Stimulated activated CD4-positive, alpha-beta T cell treated with anti-CD3 and anti-CD28 coated beads, Interleukin-1b, Interleukin-23, amount 100 ng/mL, for 48 hours (primary cell): ENCODE data around the gene LRRIQ1.

Experiments
- DNase-seq: peaks from one replicate; pipeline ENCODE4 v3.0.0-alpha.2; 2020

Gene LRRIQ1

DNA sequence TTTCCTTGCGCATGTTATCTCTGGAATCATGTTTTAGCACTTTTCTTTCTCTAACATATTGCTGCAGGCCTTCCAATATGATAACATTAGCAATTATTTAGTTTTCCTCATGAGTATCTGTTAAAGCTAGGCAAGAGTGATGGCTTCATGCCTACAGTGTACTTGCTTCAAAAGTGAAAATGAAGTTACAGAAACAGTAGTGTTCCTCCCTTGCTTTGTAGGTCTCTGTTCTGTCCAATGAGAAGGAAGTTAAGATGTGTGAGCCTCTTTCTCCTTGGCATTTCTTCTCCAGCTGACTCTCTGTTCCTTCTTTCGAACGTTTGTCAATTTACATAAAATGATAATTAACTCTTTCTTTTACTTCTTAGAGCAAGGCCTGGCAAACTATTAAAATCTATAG lies 22.2 kb downstream of the LRRIQ1 start:
- no peak for DNase-seq

DNA sequence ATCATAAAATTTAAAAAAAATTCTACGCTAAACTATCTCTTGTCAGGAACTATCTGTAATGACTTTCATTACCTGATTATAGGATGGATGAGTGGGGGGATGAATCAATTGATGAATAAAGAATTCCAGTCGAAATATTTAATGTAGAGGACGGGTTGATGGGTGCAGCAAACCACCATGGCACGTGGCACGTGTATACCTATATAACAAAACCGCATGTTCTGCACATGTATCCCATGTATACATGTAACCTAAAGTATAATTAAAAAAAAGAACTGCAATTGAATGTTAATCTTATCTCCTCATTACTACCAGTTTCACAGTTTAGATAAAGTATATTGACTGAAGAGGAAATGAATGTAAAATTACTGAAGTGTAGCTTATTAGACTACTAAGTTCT lies 23.4 kb downstream of the LRRIQ1 start:
- no peak for DNase-seq

DNA sequence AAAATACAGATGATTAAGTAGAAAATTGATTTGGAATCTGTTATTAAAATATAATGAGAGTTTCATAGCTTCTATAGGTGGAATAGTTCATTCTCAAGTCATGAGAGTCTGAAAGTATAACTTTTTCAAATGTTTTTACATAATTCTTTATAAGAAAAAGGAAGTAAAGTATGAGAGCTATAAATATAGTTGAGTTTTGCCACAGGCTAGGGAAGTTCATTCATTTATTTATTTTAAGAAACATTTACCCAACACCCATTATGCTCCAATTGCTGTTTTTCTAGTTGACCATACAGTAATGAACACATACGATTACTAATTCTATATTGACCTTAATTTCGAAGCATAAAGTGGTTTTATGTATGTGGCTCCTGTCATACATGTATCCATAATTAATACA lies 24.8 kb downstream of the LRRIQ1 start:
- DNase-seq, result no peak

DNA sequence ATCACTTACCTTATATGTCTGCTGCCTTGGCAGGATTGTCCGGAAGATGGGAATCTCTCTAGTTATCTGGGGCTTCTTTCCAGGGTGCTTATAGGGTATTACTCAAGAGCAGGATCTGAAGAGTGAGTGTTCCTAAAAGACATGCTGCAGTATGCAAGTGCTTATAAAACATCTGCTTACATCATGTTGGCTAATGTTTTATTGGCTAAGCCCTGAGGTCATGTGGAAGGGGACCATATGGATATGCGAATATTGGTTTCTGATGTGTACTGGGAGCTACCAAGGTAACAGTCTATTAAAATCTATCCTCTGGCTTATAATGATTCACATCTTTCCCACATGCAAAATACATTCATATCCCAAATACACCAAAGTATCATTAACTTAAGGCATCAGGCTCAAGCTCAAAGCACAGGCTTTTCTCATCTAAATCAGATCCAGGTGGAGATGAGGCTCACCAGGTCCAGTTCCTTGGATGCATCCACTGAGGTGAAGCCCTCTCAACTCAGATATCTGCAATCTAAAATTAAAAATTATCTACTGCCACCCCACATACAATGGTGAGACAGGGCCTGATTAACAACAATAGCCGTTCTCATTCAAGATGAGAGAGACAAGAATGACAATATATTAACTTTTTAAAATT lies 29.8 kb downstream of the LRRIQ1 start:
- DNase-seq, result no peak

DNA sequence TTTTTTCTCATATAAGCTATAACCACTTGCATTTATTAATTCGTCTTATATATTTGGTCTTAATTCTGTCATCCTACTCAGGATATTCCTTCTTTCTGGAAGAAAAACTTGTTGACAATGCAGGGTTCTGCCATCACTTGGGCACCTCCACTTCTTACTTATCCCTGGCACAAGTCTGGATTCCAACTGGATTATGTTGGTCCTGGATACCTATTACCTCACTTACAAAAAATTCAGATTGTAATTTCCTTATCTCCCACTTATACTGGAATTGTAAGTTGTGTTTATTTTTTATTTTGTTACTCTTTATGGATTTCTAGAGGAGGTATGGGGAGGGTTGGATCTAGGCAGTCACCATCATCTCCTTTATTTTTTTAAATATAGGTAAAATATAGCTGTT lies 36.7 kb downstream of the LRRIQ1 start:
- DNase-seq, result no peak

DNA sequence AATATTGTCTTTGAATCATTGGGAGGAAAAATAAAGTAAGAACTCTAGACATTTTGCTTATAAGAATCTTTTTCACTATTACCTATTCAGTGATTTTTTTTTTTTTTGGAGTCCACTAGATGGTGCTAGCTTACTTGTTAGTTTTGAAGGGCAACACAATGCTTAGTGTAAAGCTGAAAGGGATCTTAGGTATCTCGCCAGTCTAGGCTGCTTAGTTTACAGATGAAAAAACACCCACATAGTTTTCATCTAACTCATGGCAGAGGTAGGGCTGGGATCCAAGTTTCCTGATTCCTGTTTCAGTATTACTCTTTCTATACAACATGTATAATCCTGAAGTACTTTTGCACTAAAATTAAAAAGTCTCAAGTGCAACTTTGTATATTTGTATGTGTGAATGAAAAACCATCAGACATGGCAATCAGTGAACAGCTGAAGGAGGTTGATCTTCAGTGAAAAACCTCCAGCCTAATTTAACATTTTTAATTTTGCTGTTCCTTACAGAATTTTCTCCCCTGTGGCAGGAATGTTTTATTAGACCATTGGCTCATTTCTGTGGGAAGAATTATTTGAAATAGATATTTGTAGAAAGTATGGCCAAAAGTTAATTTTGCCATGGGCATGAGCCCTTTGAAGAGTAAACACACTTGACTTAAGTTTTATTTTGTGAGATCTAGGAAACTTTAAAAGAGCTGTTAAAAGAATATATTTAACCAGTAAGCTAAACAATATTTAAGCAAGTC lies 40.7 kb downstream of the LRRIQ1 start:
- no peak for DNase-seq

DNA sequence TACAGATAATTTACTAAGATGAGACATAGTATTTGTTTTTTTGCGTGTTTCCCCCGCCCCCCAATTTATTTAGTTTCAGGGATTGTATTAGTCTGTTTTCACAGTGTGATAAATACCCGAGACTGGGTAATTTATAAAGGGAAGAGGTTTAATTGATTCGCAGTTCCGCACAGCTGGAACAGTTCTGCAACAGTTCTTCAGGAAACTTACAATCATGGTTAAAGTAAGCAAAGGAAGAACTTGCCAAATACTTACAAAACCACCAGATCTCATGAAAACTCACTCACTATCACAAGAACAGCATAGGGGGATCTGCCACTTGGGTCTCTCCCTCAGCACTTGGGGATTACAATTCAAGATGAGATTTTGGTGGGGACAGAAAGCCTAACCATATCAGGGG lies 48.9 kb downstream of the LRRIQ1 start:
- DNase-seq, result no peak

DNA sequence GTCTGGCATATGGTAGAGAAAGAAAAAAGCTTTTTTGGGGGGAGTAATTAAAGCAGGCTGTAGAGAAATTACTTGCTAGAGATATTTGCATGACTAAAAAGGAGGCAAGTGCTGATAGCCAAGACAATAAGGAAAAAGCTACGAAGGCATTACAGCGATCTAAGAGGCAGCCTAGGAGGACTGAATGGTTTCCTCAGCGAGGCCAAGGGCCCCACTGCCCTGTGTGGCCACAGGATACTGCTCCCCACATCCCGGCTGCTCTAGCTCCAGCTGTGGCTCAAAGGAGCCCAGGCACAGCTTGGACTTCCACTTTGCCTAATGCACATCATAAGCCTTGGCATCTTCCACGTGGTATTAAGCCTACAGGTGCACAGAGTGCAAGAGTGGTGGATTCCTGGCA lies 53.6 kb downstream of the LRRIQ1 start:
- DNase-seq, result no peak

DNA sequence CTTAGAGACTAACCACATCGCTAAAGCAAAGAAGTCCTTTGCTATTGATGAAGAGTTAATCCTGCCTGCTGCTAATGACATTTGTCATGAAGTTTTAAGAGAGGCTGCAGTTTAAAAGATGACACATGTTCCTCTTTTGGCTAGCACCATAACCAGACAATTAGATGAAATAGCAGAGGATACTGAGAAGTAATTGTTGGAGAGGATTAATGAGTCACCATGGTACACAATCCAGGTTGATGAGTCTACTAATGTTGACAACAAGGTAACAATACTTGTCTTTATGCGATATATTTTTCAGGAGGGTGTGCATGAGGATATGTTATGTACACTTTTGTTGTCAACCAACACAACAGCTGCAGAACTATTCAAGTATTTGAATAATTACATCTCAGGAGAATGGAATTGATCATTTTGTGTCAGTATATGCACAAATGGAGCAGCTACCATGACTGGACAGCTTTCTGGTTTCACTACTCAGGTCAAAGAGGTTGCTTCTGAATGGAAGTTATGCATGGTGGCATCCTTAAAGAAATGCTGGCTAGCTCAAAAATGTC lies 56.7 kb downstream of the LRRIQ1 start:
- DNase-seq, result no peak

DNA sequence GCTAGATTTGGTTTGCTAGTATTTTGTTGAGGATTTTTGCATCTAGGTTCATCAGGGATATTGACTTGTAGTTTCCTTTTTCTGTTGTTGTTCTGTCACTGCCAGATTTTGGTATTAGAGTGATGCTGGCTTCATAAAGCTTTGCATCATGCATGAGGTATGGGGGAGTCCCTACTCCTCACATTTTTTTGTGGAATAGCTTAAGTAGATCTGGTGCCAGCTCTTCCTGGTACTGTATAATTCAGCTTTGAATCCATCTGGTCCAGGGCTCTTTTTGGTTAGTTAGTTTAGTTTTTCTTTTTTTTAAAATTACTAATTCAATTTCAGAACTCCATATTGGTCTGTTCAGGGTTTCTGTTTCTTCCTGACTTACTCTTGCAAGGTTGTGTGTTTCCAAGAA lies 59.4 kb downstream of the LRRIQ1 start:
- DNase-seq, result no peak

DNA sequence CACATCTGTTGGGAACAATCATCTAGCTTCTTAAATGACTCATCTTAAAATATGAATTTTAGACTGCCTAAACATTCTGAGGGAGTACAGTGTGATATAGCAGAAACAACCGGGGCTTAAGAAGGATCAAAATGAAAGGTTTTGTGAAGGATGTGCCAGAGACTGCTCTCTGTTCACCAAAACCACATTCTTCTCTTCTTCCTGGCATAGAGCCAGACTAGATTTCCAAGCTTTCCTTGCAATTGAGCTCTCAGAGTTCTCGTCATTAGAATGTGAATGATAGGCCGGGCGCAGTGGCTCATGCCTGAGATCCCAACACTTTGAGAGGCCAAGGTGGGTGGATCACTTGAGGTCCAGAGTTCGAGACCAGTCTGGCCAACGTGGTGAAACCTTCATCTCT lies 94.5 kb downstream of the LRRIQ1 start:
- no peak for DNase-seq

DNA sequence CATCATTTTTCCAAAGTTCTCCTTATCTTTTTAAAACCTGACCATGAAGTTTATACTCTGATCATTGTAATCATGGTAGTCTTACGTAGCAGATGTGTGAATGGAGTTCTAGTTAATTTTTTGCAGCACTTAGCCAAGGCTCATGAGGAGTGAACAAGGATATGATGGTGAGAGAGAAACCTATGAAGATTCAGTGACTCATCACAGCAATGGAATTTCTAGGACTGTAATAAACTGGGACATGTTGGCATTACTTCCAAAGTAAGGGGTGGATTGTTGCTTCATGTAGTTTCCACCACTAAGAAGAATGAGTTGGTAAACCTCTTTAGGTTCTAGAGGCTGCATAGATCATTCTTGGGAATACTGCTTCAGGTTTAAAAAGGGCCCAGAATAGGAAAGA lies 102.7 kb downstream of the LRRIQ1 start:
- no peak for DNase-seq

DNA sequence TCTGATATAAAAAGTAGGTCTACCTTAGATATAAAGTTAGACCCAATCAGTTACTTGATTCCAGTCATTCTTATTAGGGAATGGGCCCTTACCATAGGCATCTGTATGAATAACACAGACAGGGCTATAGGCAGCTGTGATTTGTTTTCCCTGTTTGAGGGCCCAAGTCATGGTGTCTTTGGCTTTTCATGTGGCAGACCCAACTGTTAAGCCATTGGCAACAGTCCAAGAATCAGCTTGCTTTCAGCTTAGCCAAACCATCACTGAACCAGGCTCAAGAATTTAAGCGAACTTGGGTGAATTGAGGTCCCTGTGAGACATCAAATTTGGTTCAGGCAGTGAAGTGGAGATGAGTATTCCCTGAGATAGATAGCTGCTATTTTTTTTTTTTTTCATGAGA lies 111.2 kb downstream of the LRRIQ1 start:
- DNase-seq, result no peak

DNA sequence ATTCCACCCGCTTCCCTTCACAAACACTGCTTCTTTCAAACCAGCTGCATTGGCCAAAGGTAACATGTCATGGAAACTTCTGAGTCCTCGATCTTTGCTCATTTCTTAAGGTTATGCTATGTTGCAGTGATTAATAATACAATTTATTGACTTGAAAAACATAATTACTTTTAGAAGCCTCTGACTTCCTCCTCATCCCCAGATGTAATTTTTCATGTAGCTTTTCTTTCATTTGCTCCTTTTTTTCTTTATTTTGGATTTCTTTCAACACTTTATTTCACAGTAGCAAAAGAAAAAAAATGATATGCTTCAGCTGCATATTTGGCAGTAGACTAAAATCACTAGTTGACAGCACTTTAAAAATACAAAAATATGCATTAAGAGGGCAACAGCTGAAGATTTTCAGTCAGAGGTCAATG lies 116.2 kb downstream of the LRRIQ1 start:
- DNase-seq, result no peak

DNA sequence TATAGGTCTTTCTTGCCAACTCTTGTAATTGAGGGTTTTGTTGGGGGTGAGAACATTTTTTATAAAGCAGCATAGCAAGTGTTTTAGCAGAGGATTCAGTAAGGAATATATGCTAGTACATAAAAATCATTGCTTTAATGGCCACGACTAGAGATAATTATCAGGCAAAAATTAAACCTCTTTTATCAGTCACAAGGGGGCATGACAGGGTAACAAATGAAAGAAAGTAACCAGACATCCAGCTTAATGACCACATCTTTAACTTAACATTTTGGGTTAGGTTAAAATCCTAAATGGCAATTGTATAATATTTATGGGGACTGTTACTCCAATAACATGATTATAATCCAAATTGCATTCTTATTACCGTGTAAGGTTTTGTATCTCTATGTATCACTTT lies 119.6 kb downstream of the LRRIQ1 start:
- no peak for DNase-seq

DNA sequence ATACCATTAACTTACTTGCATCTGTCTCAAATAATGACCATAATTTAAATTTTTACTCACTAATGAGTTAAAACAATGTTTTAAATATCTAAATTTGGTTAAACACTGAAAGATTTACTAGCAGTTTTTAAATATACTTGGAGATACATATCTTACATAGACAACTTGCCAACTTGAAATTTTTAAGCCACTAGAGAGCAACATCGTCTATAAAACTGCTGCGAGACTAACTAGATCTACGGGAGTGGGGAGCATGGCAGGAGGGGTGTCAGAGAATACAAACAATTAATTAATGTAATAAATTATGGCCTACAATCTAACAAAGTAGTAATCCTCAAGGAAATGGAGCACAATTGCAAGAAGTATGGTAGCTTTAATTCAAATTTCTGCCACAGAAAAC lies 120.4 kb downstream of the LRRIQ1 start:
- DNase-seq, result no peak

DNA sequence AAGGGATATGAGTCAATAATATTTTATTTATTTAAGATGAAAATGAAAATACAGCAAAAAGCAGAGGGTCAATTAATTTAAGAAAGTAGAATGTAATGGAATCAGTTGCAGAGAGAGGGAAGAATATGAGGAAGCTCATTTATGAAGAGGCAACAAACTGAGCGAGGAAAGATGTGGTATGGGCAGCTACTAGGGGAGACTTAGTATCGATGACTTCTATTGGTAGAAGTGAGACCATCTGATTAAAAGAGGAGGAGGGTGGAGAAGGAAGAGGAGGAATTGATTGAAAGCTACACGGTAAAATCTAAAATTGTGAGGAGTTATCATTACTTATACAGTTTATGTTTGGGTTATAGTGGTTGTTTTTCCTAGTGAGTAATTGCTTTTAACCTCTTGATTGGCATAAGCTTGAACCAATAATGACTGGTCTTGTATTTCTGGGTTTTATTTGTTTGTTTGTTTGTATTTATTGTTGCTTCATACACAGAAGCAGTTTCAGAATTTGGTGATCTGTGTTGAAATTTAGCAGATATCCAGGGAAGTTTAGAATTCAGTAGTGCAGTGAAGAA lies 121.0 kb downstream of the LRRIQ1 start:
- no peak for DNase-seq

DNA sequence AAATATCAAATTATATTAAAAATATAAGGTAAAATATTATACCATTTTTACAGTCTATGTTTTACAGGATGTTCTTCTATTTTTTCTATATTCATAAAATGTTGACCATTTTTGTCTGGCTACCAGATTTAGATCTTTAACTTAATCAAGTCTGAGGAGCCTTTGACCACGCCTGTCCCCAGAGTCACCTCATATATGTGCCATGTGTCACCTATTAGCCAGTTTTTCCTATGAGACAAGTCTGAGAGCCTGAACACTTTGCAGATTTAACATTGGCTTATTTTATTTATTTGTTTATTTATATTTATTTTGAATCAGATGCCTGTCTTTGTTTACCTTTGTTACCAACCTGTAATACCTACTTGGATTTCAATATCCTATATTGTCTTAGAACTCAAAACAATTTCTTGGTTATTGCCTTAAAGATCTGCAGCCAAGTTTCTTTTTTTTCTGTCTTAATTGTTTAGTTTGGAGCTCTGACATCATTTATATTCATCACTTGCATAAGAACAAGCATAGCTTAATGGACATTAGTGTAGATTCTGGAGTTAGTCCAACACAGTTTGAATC lies 127.7 kb downstream of the LRRIQ1 start:
- DNase-seq, result no peak

DNA sequence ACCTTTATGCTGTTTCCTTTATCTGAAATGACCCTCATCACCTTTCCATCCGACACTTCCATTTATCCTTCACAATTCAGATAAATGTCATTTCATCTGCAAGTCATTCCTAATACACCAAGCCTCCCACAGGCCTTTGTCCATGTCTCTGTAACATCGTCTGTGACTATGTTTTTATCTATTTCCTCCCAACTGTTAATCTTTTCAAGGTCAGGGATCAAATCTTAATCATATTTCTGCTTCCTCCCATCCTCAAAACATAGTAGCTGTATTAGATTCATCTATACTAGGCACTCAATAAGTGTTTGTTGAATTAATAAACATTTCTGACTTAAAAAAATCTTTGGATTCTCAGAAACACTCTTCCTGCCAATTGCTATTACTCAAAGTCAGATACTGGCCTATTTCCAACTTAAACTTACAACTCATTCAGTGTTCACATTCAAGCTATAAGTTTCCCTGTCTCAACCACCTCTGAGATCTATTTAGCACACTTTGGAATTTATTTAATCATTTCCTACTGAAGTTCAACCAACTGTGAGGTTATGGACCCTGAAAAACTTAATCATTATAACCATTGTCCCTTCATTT lies 143.6 kb downstream of the LRRIQ1 start:
- no peak for DNase-seq

DNA sequence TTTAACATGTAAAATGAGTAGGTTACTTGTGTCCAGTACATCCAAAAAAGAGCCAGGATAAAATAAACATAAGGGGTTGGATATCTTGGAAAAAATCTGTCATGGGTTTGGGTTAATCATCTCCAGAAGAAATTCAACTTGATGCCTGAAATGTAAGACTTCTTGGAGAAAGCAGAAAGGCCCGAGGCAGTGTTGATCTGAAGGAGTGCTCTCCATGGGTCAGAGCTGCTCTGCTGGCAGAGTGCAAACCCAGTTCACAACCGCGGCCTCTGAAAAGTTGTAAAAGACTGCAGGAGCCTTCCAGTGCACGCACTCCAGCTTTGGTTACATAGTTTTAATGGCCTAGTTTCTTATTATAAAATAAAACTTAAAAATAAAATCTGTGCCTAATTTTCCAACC lies 146.5 kb downstream of the LRRIQ1 start:
- DNase-seq, result no peak

DNA sequence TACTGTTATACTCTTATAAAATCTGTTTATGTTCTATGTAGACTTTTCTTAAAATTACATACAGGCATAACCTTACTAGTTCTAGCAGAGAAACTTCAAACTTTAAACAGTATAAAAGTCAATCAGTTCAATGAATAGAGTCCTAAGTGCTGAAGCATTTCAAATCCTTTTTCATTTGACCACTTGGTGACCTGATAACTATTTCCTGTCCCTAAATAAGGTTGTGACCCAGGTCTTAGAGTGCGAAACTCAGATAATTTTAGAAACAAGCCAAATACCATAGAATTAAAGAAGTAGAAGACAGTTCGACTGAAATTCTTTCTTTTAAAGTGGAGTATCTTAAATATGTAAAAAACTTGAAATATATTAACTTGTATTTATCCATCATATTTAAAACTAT lies 147.7 kb downstream of the LRRIQ1 start:
- DNase-seq, result no peak

DNA sequence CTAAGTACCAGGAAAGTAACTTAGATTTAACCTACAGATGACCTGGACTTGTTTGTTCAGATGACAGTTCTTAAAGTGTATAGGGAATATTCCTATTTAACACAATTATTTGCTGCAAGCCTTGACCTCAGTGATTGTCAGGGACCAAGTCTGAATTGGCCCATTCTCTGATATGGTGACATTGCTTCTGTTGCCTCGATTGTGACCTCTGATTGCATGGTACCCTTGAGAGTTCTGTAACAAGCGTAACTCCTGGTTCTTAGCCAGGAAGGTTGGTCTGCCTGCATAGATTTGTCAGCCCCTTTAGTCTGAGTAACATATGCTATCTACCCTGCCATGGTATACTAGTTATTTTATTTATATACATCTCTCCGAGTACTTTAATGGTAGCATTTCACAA lies 150.1 kb downstream of the LRRIQ1 start:
- no peak for DNase-seq

DNA sequence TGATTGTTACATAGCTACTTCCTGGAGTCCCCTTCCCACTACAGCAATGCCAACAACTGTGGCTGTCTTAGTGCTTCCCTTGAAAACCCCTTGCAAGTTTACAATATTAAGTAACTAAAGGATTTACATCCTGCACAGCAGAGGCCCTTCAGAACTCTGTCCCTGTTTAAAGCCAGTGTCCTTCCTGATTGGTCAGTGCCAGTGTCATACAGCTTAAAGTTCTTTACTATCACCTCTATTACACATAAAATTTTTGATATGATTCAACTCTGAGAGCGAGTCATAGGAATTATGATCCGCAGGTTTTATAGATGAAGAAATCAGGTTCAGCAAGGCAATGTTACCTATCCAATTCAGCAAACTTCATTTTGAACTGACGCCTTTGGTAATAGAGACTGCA lies 152.5 kb downstream of the LRRIQ1 start:
- DNase-seq, result no peak

DNA sequence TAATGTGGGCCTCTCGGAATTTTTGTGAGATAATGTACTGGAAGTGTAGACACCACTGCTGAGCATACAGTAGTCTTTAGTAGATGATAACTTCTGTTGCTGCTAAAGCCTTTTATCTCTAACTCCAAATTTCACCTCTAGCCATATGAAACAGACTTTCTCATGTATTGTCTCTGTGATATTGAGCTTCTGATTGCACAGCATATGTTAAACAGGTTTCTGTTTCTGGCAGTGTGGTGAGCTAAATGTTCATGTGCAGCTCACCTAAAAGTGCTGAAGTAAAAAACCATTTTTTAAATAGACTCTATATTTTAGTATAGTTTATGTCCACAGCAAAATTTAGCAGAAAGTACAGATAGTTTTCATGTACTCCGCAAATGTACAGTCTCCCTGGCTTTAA lies 154.6 kb downstream of the LRRIQ1 start:
- no peak for DNase-seq
